Prostate gland (tissue), 2 donors: ENCODE results near the gene BMP8B. TPM values are rescaled to one million over a fixed set of nuclear protein-coding genes. Genes with fewer than 3 reads are reported as not detected.

Experiments used
- DNase-seq: peaks from one replicate; pipeline ENCODE4 v3.0.0-alpha.2; 2019; ENCODE audit warnings: low spot score
- H3K27ac ChIP-seq, 2 donors: fragments of 200-600 bp; sonication (generic); 2 replicates each; pipeline ENCODE4 v1.5.1; 2017 to 2019
- H3K27me3 ChIP-seq: fragments of 200-600 bp; sonication (generic); replicated peaks from 2 replicates; pipeline ENCODE4 v1.5.1; 2019; ENCODE audit not compliant: insufficient read depth
- H3K36me3 ChIP-seq, 2 donors: fragments of 200-600 bp; sonication (generic); 1 replicate in 1 of 2; 2 replicates in 1 of 2; pipeline versions ENCODE4 v1.5.1 to v1.8.1; 2017 to 2019
- H3K4me1 ChIP-seq: fragments of 200-600 bp; sonication (generic); replicated peaks from 2 replicates; pipeline ENCODE4 v1.5.1; 2019
- H3K4me3 ChIP-seq, 2 donors: fragments of 200-600 bp; sonication (generic); 2 replicates each; pipeline ENCODE4 v1.5.1; 2017 to 2019
- H3K9me3 ChIP-seq: fragments of 200-600 bp; sonication (generic); 2 replicates; pipeline ENCODE4 v1.5.1; 2017
- CTCF ChIP-seq, 4 experiments: fragments of 200-600 bp in 2 of 4; fragments of 450-650 bp in 2 of 4; sonication (generic) in 2 of 4; IDR thresholded peaks; 1 replicate in 3 of 4; 2 replicates in 1 of 4; pipeline ENCODE4 v1.5.1; 2016 to 2019; ENCODE audit warnings: antibody characterized with exemption in 4 of 4, mild to moderate bottlenecking in 2 of 4, moderate library complexity in 2 of 4
- POLR2A ChIP-seq: fragments of 450-650 bp; IDR thresholded peaks from one replicate; pipeline ENCODE4 v1.6.1; 2016; ENCODE audit warnings: antibody characterized with exemption, mild to moderate bottlenecking
- POLR2AphosphoS5 ChIP-seq: sonication (generic); formaldehyde crosslinking; IDR thresholded peaks from one replicate; pipeline ENCODE4 v1.6.1; 2017; ENCODE audit warnings: antibody characterized with exemption
- WGBS: methylation state at CpG from one replicate; pipeline ENCODE4 v1.1.5; 2018; 5-methylcytosine and 5-hydroxymethylcytosine counted together
- intact Hi-C: fragments of 100-400 bp; cut with DNase I; formaldehyde crosslinking; loops from one replicate; pipeline ENCODE4 v1.14.2; 2022
- total RNA-seq, 2 donors: library from RNA; depleted of rRNA; stranded (reverse); fragments of >200 nt; gene quantifications; one replicate each; pipeline ENCODE4 v1.1.0, GENCODE V29; 2016

BMP8B gene
- 1 to 10 TPM in 1 of 2 donors, under 1 TPM in 1; 0.77 to 4.7 TPM for total RNA-seq

DNA sequence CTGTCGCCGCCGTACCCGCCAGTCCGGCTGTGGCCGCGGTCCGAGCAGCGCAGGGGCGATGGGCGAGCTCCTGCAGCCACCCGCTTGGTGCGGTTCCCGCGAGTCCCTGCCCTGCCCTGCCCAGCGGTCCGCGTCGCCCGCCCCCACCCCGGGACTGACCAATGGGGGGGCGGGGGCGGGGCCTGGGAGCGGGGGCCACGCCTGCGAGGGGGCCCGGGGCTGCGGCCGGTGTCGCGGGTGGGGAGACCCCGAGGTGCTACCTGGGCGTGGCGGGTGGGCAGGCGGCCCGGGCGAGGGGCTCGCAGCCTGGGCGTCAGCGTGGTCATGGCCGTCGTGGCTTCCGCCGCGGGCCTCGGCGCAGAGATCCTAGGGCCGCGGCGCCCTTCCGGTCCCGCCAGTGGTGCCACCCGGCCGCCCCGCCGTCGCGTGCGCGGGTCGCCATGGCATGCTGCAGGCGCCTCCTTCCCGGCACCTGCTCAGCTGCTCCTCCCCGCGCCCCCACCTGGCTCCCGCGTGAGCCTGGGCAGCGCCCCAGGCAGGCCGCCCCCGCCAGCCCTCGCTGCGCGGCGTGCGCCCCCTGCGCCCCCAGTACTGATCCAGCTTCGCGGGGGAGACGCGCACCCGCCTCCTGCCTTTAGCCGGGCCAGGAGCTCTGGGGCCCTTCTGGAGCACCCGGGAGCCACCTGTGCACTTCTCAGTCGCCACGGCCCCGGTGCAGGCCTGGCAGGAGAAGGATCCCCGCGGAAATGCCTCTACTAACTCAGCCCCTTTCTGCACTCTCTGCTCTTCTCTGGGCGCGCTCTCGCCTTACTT, at the start of gene BMP8B:
BMP8B (minus strand) TSS at position 108 of the 813 bp plus-strand sequence. CDS start 380 bp downstream, outside the sequence.
- WGBS: 7% methylated on average over 13 of the region's 91 CpGs
- TF ChIP-seq POLR2AphosphoS5 (no peak), CTCF (IDR thresholded peaks at IDR 0.05) (no peak), POLR2A (no peak)
- peak within 1 kb of the TSS; percentile 43 to 61 for H3K4me3 ChIP-seq
- no peaks in the 10 kb centered on the region for H3K4me1 ChIP-seq
- intact Hi-C loops: no loop called here
- no peaks in the 10 kb centered on the region for H3K36me3 ChIP-seq
- H3K27me3 ChIP-seq: no peaks in the 10 kb centered on the region
- peak; percentile 44 for DNase-seq
- peak within 1 kb of the TSS in 1 of 2 donors; percentile 48 for H3K27ac ChIP-seq
- no peaks in the 10 kb centered on the region for H3K9me3 ChIP-seq

DNA sequence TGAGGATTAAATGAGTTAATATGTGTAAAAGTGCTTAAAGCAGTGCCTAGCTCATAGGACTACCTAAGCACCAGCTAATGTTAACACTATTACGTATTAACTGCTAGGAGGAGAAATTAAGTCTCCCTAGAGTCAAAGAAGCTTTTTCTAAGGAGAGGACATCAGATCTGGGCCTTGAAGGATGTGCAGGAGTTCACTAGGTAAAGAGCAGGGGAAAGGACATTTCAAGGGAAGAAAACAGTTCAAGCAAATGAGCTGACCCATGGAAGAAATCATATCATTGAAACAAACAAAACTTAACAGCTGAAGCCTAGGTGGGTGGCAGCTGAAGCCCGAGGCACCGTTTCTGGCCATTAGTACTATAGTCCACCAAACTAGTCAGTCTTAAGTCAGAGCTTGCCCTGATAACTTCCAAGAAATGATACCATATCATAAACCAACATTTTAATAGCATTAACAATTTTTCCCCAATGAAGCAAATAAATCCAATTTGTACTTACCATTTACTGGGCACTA, 48.0 kb upstream of the BMP8B start:
- peaks cover 4% of the 10 kb centered on the region for H3K4me1 ChIP-seq
- no peaks in the 10 kb centered on the region for H3K27me3 ChIP-seq
- peak overlapping the region in 1 of 2 donors; percentile 21 for H3K27ac ChIP-seq
- H3K36me3 ChIP-seq: no peaks in the 10 kb centered on the region
- no peak overlapping the region for H3K4me3 ChIP-seq
- 92% methylated on average over 3 of the region's 3 CpGs for WGBS
- no peaks in the 10 kb centered on the region for H3K9me3 ChIP-seq
- TF ChIP-seq CTCF (IDR thresholded peaks at IDR 0.05) (no peak), POLR2AphosphoS5 (no peak), POLR2A (no peak)
- intact Hi-C loops: no loop called here
- DNase-seq: no peak

- no peaks in the 10 kb centered on the region for H3K9me3 ChIP-seq
- peak overlapping the region in 1 of 2 donors; percentile 21 for H3K27ac ChIP-seq
- DNase-seq: no peak
- H3K36me3 ChIP-seq: no peaks in the 10 kb centered on the region
- no peak overlapping the region for H3K4me3 ChIP-seq
- peaks cover 4% of the 10 kb centered on the region for H3K4me1 ChIP-seq
- 60% methylated on average over 7 of the region's 7 CpGs for WGBS
- intact Hi-C loops: no loop called here
- no peak for TF ChIP-seq CTCF (IDR thresholded peaks at IDR 0.05)
- TF ChIP-seq POLR2AphosphoS5: no peak
- TF ChIP-seq POLR2A: no peak
- H3K27me3 ChIP-seq: no peaks in the 10 kb centered on the region
These were observed 47.4 kb upstream of the BMP8B start for GRCh38 chr1:39835935-39836594.

- DNase-seq: no peak
- H3K27ac ChIP-seq: no peak overlapping the region
- H3K36me3 ChIP-seq: no peaks in the 10 kb centered on the region
- H3K27me3 ChIP-seq: no peaks in the 10 kb centered on the region
- H3K4me3 ChIP-seq: no peak overlapping the region
- intact Hi-C loops: no loop called here
- TF ChIP-seq CTCF (IDR thresholded peaks at IDR 0.05) (no peak), POLR2AphosphoS5 (no peak), POLR2A (no peak)
- WGBS: 37% methylated on average over 2 of the region's 2 CpGs
- H3K4me1 ChIP-seq: peaks cover 4% of the 10 kb centered on the region
- no peaks in the 10 kb centered on the region for H3K9me3 ChIP-seq
These were observed 46.4 kb upstream of the BMP8B start for GRCh38 chr1:39835110-39835509.
